ENCODE results near the gene ITGAL.

The ITGAL gene

GRCh38 chr16:30494709-30495108 lies 22.2 kb downstream of the ITGAL start:
- no peak for TF ChIP-seq TOX (CRISPR knock-in tag; IDR thresholded peaks at IDR 0.05; ENCODE audit: borderline replicate concordance)
- TF ChIP-seq GLIS3 (CRISPR knock-in tag; IDR thresholded peaks at IDR 0.05) = no peak
- no peak for TF ChIP-seq TCF4 (CRISPR knock-in tag; IDR thresholded peaks at IDR 0.05; ENCODE audit: borderline replicate concordance)
- no peak for TF ChIP-seq ZC3H10 (CRISPR knock-in tag; IDR thresholded peaks at IDR 0.05)
- TF ChIP-seq SNAI2 (CRISPR knock-in tag; IDR thresholded peaks at IDR 0.05) = no peak
- no peak for TF ChIP-seq CREB5 (CRISPR knock-in tag; IDR thresholded peaks at IDR 0.05; ENCODE audit: low read depth)
- TF ChIP-seq ZNF8 (CRISPR knock-in tag; IDR thresholded peaks at IDR 0.05) = no peak
- TF ChIP-seq PATZ1 (CRISPR knock-in tag; IDR thresholded peaks at IDR 0.05; ENCODE audit: borderline replicate concordance) = no peak
- TF ChIP-seq, protein P1, sequence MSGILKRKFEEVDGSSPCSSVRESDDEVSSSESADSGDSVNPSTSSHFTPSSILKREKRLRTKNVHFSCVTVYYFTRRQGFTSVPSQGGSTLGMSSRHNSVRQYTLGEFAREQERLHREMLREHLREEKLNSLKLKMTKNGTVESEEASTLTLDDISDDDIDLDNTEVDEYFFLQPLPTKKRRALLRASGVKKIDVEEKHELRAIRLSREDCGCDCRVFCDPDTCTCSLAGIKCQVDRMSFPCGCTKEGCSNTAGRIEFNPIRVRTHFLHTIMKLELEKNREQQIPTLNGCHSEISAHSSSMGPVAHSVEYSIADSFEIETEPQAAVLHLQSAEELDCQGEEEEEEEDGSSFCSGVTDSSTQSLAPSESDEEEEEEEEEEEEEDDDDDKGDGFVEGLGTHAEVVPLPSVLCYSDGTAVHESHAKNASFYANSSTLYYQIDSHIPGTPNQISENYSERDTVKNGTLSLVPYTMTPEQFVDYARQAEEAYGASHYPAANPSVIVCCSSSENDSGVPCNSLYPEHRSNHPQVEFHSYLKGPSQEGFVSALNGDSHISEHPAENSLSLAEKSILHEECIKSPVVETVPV (CRISPR knock-in tag; IDR thresholded peaks at IDR 0.05) = no peak
- no peak for TF ChIP-seq TSHZ2 (CRISPR knock-in tag; IDR thresholded peaks at IDR 0.05)
- no peak for TF ChIP-seq ARNTL (CRISPR knock-in tag; IDR thresholded peaks at IDR 0.05; ENCODE audit: borderline replicate concordance, low read depth)
- no peak for TF ChIP-seq CSDC2 (CRISPR knock-in tag; IDR thresholded peaks at IDR 0.05)
- TF ChIP-seq PPARA (CRISPR knock-in tag; IDR thresholded peaks at IDR 0.05; ENCODE audit: borderline replicate concordance) = no peak
- no peak for TF ChIP-seq ZFP30 (CRISPR knock-in tag; IDR thresholded peaks at IDR 0.05)
- TF ChIP-seq OSR1 (CRISPR knock-in tag; IDR thresholded peaks at IDR 0.05) = no peak
- TF ChIP-seq BACH2 (CRISPR knock-in tag; IDR thresholded peaks at IDR 0.05; ENCODE audit: borderline replicate concordance) = no peak
- no peak for TF ChIP-seq POU6F1 (CRISPR knock-in tag; IDR thresholded peaks at IDR 0.05; ENCODE audit: borderline replicate concordance, low read depth)
- no peak for TF ChIP-seq ISL1 (CRISPR knock-in tag; IDR thresholded peaks at IDR 0.05)
- no peak for TF ChIP-seq ZNF565 (CRISPR knock-in tag; conservative IDR thresholded peaks at IDR 0.05; ENCODE audit: low read depth)
- no peak for ATAC-seq

DNA sequence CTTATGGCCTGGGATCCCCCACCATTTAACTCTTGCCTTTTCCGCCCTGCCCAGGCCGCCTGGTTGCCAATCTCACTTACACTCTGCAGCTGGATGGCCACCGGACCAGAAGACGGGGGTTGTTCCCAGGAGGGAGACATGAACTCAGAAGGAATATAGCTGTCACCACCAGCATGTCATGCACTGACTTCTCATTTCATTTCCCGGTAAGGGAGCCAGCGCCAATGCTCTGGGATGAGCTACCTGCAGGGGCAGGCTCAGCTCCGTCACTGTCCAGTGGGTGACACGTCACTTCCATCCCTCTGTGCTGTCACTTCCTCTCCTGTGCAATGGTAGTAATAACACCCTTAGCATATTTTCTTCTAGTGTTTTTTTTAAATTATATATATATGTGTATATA lies 26.7 kb downstream of the ITGAL start:
- no peak for ATAC-seq
- TF ChIP-seq PPARA (CRISPR knock-in tag; IDR thresholded peaks at IDR 0.05; ENCODE audit: borderline replicate concordance) (no peak), ZFP3 (CRISPR knock-in tag; IDR thresholded peaks at IDR 0.05) (no peak), ZNF565 (CRISPR knock-in tag; conservative IDR thresholded peaks at IDR 0.05; ENCODE audit: low read depth) (no peak), TCF4 (CRISPR knock-in tag; IDR thresholded peaks at IDR 0.05; ENCODE audit: borderline replicate concordance) (no peak), GLIS3 (CRISPR knock-in tag; IDR thresholded peaks at IDR 0.05) (no peak), ZNF8 (CRISPR knock-in tag; IDR thresholded peaks at IDR 0.05) (no peak), ARNTL (CRISPR knock-in tag; IDR thresholded peaks at IDR 0.05; ENCODE audit: borderline replicate concordance, low read depth) (no peak), POU6F1 (CRISPR knock-in tag; IDR thresholded peaks at IDR 0.05; ENCODE audit: borderline replicate concordance, low read depth) (no peak), CREB5 (CRISPR knock-in tag; IDR thresholded peaks at IDR 0.05; ENCODE audit: low read depth) (no peak), ISL1 (CRISPR knock-in tag; IDR thresholded peaks at IDR 0.05) (no peak), ZNF70 (CRISPR knock-in tag; IDR thresholded peaks at IDR 0.05) (no peak), ZFP30 (CRISPR knock-in tag; IDR thresholded peaks at IDR 0.05) (no peak), RARB (CRISPR knock-in tag; IDR thresholded peaks at IDR 0.05) (no peak), TOX (CRISPR knock-in tag; IDR thresholded peaks at IDR 0.05; ENCODE audit: borderline replicate concordance) (no peak), CSDC2 (CRISPR knock-in tag; IDR thresholded peaks at IDR 0.05) (no peak), SNAI2 (CRISPR knock-in tag; IDR thresholded peaks at IDR 0.05) (no peak)
- TF ChIP-seq, protein P1 (CRISPR knock-in tag; IDR thresholded peaks at IDR 0.05) = no peak

Data from SK-N-SH treated with all-trans-retinoic acid at 6 μM for 48 hours (cell line).